ENCODE data around the gene CDK8.
A peak's percentile ranks its signal among the peaks of the same experiment; 100 is the strongest.
"Not testable (repeated sequence)": the region's sequence is repeated elsewhere in the genome, so short reads cannot be mapped to it uniquely, and the experiment has no call there.

CDK8 gene

DNA sequence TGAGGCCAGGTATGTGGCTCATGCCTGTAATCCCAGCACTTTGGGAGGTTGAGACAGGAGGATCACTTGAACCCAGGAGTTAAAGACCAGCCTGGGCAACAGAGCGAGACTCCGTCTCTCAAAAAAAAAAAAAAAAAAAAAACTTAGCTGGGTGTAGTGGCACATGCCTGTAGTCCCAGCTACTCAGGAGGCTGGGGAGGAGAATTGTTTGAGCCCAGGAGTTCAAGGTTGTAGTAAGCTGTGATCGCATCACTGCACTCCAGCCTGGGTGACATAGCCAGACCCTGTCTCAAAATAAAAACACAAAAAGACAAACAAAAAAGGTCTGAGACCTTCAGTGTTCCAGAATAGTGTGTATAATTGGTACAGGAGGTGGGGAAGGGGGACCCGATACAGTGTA lies 1.9 kb upstream of the CDK8 start:
- H3K36me3 ChIP-seq (ENCODE audit: control insufficient read depth in 4 of 4, insufficient read depth in 4 of 4, low read length in 3 of 4); POLR2A ChIA-PET; DNase-seq; H3K27ac ChIP-seq (ENCODE audit: insufficient read depth in 1 of 2, low read depth in 1 of 2, low read length in 2 of 2, poor library complexity in 1 of 2, severe bottlenecking in 2 of 2); H3K9me3 ChIP-seq (ENCODE audit: control extremely low read depth in 1 of 5, control insufficient read depth in 4 of 5, insufficient read depth in 2 of 5, low read depth in 1 of 5, low read length in 4 of 5); H3K27me3 ChIP-seq (replicated peaks in 2 of 5; ENCODE audit: control insufficient read depth in 4 of 5, insufficient read depth in 5 of 5, low read length in 4 of 5); H3K4me3 ChIP-seq (ENCODE audit: control insufficient read depth in 1 of 7, extremely low read depth in 1 of 7, insufficient read depth in 4 of 7, low read depth in 2 of 7, low read length in 6 of 7): not testable (repeated sequence)
- CTCF ChIA-PET = interaction anchor here (0.6 kb wide), 1 partner anchor 80 kb away, joined by 3 read pairs; no protein-coding TSS in a partner anchor
- peaks cover 6 to 19% (median 8%) of the 10 kb centered on the region in 4 experiments for H3K4me1 ChIP-seq (ENCODE audit: control extremely low read depth in 1 of 4, control insufficient read depth in 4 of 4, insufficient read depth in 4 of 4, low read length in 3 of 4)
- 92% methylated on average over 2 of the region's 4 CpGs for WGBS (ENCODE audit: insufficient coverage)

DNA sequence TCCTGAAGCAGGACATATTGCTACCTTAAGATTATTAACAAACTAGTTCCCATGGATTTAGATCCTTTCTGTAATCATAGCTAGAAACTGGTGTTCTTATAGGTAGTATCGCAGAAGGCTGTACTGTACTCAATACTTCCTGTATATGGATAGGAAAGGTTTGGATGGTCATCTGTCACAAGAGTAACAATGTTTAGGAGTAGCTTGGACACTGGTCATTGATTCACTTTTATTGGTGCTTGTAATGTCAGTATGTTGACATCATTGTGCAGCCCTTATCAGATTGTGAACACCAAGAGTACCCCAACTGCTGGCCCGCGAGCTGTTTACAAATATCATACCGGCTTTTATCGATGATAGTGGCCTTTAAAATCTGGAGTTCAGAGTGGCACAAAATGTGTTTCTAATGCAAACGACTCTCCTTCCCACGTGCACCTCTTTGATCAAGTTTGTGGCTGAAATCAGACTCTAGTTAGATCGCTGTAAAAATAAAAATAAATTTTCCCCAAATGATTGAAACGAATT lies 605 bp upstream of the CDK8 start:
- Histone ChIP-seq H3K36me3 (ENCODE audit: control insufficient read depth in 4 of 4, insufficient read depth in 4 of 4, low read length in 3 of 4) (no peaks in the 10 kb centered on the region), H3K27me3 (replicated peaks in 2 of 5; ENCODE audit: control insufficient read depth in 4 of 5, insufficient read depth in 5 of 5, low read length in 4 of 5) (no peaks in the 10 kb centered on the region), H3K9me3 (ENCODE audit: control extremely low read depth in 1 of 5, control insufficient read depth in 4 of 5, insufficient read depth in 2 of 5, low read depth in 1 of 5, low read length in 4 of 5) (no peaks in the 10 kb centered on the region), H3K27ac (ENCODE audit: insufficient read depth in 1 of 2, low read depth in 1 of 2, low read length in 2 of 2, poor library complexity in 1 of 2, severe bottlenecking in 2 of 2) (peak overlapping the region; percentile 71 to 91), H3K4me3 (ENCODE audit: control insufficient read depth in 1 of 7, extremely low read depth in 1 of 7, insufficient read depth in 4 of 7, low read depth in 2 of 7, low read length in 6 of 7) (peak overlapping the region; percentile 83 to 96 (median 91)), H3K4me1 (ENCODE audit: control extremely low read depth in 1 of 4, control insufficient read depth in 4 of 4, insufficient read depth in 4 of 4, low read length in 3 of 4) (peaks cover 6 to 19% (median 8%) of the 10 kb centered on the region in 4 experiments)
- 58% methylated on average over 8 of the region's 9 CpGs for WGBS (ENCODE audit: insufficient coverage)
- POLR2A ChIA-PET = interaction anchor here (0.6 kb wide), 1 partner anchor 35 kb away, joined by 3 read pairs; no protein-coding TSS in a partner anchor
- DNase-seq = no peak
- CTCF ChIA-PET = interaction anchor here (0.5 kb wide), 1 partner anchor 430 kb away, joined by 3 read pairs; no protein-coding TSS in a partner anchor

DNA sequence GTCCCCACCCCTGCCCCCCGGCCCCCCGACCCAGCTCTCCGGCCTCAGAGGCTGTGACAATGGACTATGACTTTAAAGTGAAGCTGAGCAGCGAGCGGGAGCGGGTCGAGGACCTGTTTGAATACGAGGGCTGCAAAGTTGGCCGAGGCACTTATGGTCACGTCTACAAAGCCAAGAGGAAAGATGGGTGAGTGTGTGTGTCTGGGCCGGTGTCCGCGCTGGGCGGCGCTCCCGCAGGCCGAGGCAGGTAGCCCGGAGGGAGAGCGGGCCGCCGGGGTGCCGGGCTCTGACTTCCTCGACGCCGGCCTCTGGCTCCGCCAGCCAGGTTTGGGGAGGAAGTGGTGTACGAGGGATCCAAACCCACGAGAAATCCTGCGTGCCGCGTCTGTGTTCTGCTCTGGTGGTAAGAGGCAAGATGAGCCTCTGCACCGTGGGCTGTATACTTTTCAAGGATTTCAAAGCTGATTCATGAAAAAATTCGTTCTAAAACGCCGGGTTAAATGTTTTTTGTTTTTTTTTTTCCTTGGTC lies 718 bp downstream of the CDK8 start:
- no peaks in the 10 kb centered on the region for H3K36me3 ChIP-seq (ENCODE audit: control insufficient read depth in 4 of 4, insufficient read depth in 4 of 4, low read length in 3 of 4)
- H3K27me3 ChIP-seq (replicated peaks in 2 of 5; ENCODE audit: control insufficient read depth in 4 of 5, insufficient read depth in 5 of 5, low read length in 4 of 5) = no peaks in the 10 kb centered on the region
- peaks cover 6 to 19% (median 8%) of the 10 kb centered on the region in 4 experiments for H3K4me1 ChIP-seq (ENCODE audit: control extremely low read depth in 1 of 4, control insufficient read depth in 4 of 4, insufficient read depth in 4 of 4, low read length in 3 of 4)
- peak overlapping the region; percentile 83 to 96 (median 91) for H3K4me3 ChIP-seq (ENCODE audit: control insufficient read depth in 1 of 7, extremely low read depth in 1 of 7, insufficient read depth in 4 of 7, low read depth in 2 of 7, low read length in 6 of 7)
- ChIA-PET CTCF (interaction anchor here (1.3 to 1.7 kb wide), 3 partner anchors 14 to 331 kb away, joined by 3 to 4 read pairs (median 4); partner anchors contain the start of gene RNF6), POLR2A (no interaction called here)
- H3K9me3 ChIP-seq (ENCODE audit: control extremely low read depth in 1 of 5, control insufficient read depth in 4 of 5, insufficient read depth in 2 of 5, low read depth in 1 of 5, low read length in 4 of 5) = no peaks in the 10 kb centered on the region
- 0% methylated on average over 35 of the region's 35 CpGs for WGBS (ENCODE audit: insufficient coverage)
- H3K27ac ChIP-seq (ENCODE audit: insufficient read depth in 1 of 2, low read depth in 1 of 2, low read length in 2 of 2, poor library complexity in 1 of 2, severe bottlenecking in 2 of 2) = peak overlapping the region; percentile 18 to 91
- DNase-seq = peak; percentile 51 to 85 (median 78)

DNA sequence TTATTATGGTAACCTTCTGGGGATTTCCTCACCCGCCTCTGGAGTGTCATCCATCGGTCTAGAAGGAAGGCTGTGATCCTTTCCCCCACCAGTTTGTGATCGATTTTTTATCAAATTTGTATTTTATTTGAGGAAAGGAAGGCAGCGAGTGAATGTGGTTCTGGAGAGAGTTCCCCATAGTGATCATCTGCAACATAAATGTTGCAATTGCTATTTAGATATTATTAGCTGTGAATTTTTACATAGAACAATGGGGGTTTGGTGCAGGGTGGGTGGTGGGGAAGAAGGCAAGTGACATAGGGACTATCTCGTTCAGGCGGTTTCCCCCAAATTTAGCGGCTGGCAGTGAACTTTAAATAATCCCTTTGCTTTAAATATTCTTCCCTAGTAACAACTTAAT lies 1.2 kb downstream of the CDK8 start:
- H3K4me3 ChIP-seq (ENCODE audit: control insufficient read depth in 1 of 7, extremely low read depth in 1 of 7, insufficient read depth in 4 of 7, low read depth in 2 of 7, low read length in 6 of 7) = peak overlapping the region; percentile 83 to 96 (median 91)
- DNase-seq = peak in 1 of 3 donors; percentile 9
- 0% methylated on average over 1 of the region's 7 CpGs for WGBS (ENCODE audit: insufficient coverage)
- no peaks in the 10 kb centered on the region for H3K9me3 ChIP-seq (ENCODE audit: control extremely low read depth in 1 of 5, control insufficient read depth in 4 of 5, insufficient read depth in 2 of 5, low read depth in 1 of 5, low read length in 4 of 5)
- ChIA-PET POLR2A (interaction anchor here (0.9 kb wide), 1 partner anchor 33 kb away, joined by 5 read pairs; the partner anchor contains the start of gene RNF6), CTCF (interaction anchor here (1.2 to 1.7 kb wide), 5 partner anchors 11 to 330 kb away, joined by 3 to 4 read pairs (median 3); partner anchors contain the start of gene RNF6)
- H3K4me1 ChIP-seq (ENCODE audit: control extremely low read depth in 1 of 4, control insufficient read depth in 4 of 4, insufficient read depth in 4 of 4, low read length in 3 of 4) = peaks cover 6 to 19% (median 8%) of the 10 kb centered on the region in 4 experiments
- H3K36me3 ChIP-seq (ENCODE audit: control insufficient read depth in 4 of 4, insufficient read depth in 4 of 4, low read length in 3 of 4) = no peaks in the 10 kb centered on the region
- H3K27ac ChIP-seq (ENCODE audit: insufficient read depth in 1 of 2, low read depth in 1 of 2, low read length in 2 of 2, poor library complexity in 1 of 2, severe bottlenecking in 2 of 2) = peak overlapping the region; percentile 18 to 91
- no peaks in the 10 kb centered on the region for H3K27me3 ChIP-seq (replicated peaks in 2 of 5; ENCODE audit: control insufficient read depth in 4 of 5, insufficient read depth in 5 of 5, low read length in 4 of 5)

DNA sequence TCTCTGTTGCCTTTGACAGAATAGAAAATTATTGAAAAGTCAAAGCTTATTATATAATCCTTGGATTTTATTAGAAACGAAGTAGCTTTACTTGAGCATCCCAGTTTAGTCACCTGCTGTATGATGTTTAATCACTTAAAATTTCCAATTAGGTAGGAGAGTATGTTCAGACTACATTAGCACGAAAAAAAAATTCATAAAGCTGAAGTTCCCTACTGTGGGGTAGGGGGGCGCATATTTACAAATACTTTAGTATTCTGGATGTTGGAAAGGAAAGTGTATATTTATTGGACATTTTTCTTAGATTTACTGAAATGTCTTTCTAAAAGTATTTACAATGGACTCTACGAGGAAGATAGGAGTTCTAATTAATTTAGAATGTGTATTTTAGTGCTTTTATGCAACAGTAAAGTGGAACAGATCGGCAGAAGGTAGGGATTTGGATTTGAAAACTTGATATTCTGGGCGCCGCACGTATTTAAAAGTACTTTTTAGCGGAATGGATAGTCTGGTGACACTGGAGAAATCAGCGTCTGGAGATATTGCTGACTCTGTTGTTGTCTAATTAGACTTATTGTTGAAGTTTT lies 1.9 kb downstream of the CDK8 start:
- ChIA-PET CTCF (interaction anchor here (1.2 to 1.7 kb wide), 7 partner anchors 11 to 330 kb away, joined by 3 to 4 read pairs (median 4); partner anchors contain the start of gene RNF6), POLR2A (interaction anchor here (0.9 kb wide), 1 partner anchor 34 kb away, joined by 5 read pairs; the partner anchor contains the start of gene RNF6)
- peaks cover 6 to 19% (median 8%) of the 10 kb centered on the region in 4 experiments for H3K4me1 ChIP-seq (ENCODE audit: control extremely low read depth in 1 of 4, control insufficient read depth in 4 of 4, insufficient read depth in 4 of 4, low read length in 3 of 4)
- peak; percentile 46 to 63 (median 54) for DNase-seq
- H3K4me3 ChIP-seq (ENCODE audit: control insufficient read depth in 1 of 7, extremely low read depth in 1 of 7, insufficient read depth in 4 of 7, low read depth in 2 of 7, low read length in 6 of 7) = peak overlapping the region in 6 of 7 experiments; percentile 83 to 95 (median 90)
- H3K9me3 ChIP-seq (ENCODE audit: control extremely low read depth in 1 of 5, control insufficient read depth in 4 of 5, insufficient read depth in 2 of 5, low read depth in 1 of 5, low read length in 4 of 5) = no peaks in the 10 kb centered on the region
- no peaks in the 10 kb centered on the region for H3K36me3 ChIP-seq (ENCODE audit: control insufficient read depth in 4 of 4, insufficient read depth in 4 of 4, low read length in 3 of 4)
- peak overlapping the region in 1 of 2 experiments; percentile 91 for H3K27ac ChIP-seq (ENCODE audit: insufficient read depth in 1 of 2, low read depth in 1 of 2, low read length in 2 of 2, poor library complexity in 1 of 2, severe bottlenecking in 2 of 2)
- 88% methylated on average over 6 of the region's 10 CpGs for WGBS (ENCODE audit: insufficient coverage)
- no peaks in the 10 kb centered on the region for H3K27me3 ChIP-seq (replicated peaks in 2 of 5; ENCODE audit: control insufficient read depth in 4 of 5, insufficient read depth in 5 of 5, low read length in 4 of 5)

DNA sequence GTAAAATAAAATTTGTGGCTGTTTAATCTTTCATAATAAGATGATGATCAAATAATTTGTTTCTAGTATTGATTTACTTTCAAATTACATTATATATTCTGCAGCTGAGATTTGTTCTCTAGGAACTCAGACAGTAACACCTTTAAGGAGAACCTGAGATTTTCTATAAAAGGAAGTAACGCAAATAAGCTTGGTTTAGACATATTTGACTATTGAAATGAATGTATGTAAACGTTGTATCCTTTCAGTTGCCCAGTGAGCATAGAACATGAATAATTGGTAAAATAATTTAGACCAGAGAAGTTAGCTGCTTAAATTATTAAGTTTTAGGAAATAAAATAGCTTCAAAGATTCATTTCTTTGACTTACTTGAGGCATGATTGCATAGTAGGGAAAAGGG lies 3.1 kb downstream of the CDK8 start:
- DNase-seq = no peak
- Histone ChIP-seq H3K9me3 (ENCODE audit: control extremely low read depth in 1 of 5, control insufficient read depth in 4 of 5, insufficient read depth in 2 of 5, low read depth in 1 of 5, low read length in 4 of 5) (no peaks in the 10 kb centered on the region), H3K4me1 (ENCODE audit: control extremely low read depth in 1 of 4, control insufficient read depth in 4 of 4, insufficient read depth in 4 of 4, low read length in 3 of 4) (peaks cover 6 to 19% (median 8%) of the 10 kb centered on the region in 4 experiments), H3K27me3 (replicated peaks in 2 of 5; ENCODE audit: control insufficient read depth in 4 of 5, insufficient read depth in 5 of 5, low read length in 4 of 5) (no peaks in the 10 kb centered on the region), H3K36me3 (ENCODE audit: control insufficient read depth in 4 of 4, insufficient read depth in 4 of 4, low read length in 3 of 4) (no peaks in the 10 kb centered on the region), H3K27ac (ENCODE audit: insufficient read depth in 1 of 2, low read depth in 1 of 2, low read length in 2 of 2, poor library complexity in 1 of 2, severe bottlenecking in 2 of 2) (no peak overlapping the region), H3K4me3 (ENCODE audit: control insufficient read depth in 1 of 7, extremely low read depth in 1 of 7, insufficient read depth in 4 of 7, low read depth in 2 of 7, low read length in 6 of 7) (no peak overlapping the region)
- POLR2A ChIA-PET = no interaction called here
- WGBS (ENCODE audit: insufficient coverage) = 100% methylated on average over 1 of the region's 2 CpGs
- CTCF ChIA-PET = no interaction called here

DNA sequence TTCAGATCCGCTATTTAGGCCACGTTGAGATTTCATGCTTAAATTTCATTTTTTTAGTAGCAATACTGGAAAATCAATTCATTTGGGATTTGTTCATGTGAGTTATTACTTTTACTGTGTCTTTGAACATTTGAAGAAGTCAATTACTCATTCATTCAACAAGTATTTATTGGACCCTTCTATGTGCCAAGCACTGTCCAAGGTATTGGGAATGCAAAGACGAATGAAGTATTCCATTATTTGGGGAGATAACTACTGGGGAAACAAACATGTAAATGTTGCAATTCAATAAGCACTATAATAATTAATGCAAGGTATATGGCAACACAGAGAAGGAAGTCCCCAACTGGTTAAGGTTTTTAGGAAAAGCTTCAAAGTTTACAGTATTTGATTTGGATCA lies 5.7 kb downstream of the CDK8 start:
- Histone ChIP-seq H3K4me1 (ENCODE audit: control extremely low read depth in 1 of 4, control insufficient read depth in 4 of 4, insufficient read depth in 4 of 4, low read length in 3 of 4) (peaks cover 6 to 16% (median 8%) of the 10 kb centered on the region in 4 experiments), H3K9me3 (ENCODE audit: control extremely low read depth in 1 of 5, control insufficient read depth in 4 of 5, insufficient read depth in 2 of 5, low read depth in 1 of 5, low read length in 4 of 5) (peaks cover 0 to 2% (median 0%) of the 10 kb centered on the region in 5 experiments), H3K27ac (ENCODE audit: insufficient read depth in 1 of 2, low read depth in 1 of 2, low read length in 2 of 2, poor library complexity in 1 of 2, severe bottlenecking in 2 of 2) (no peak overlapping the region), H3K36me3 (ENCODE audit: control insufficient read depth in 4 of 4, insufficient read depth in 4 of 4, low read length in 3 of 4) (no peaks in the 10 kb centered on the region), H3K4me3 (ENCODE audit: control insufficient read depth in 1 of 7, extremely low read depth in 1 of 7, insufficient read depth in 4 of 7, low read depth in 2 of 7, low read length in 6 of 7) (no peak overlapping the region), H3K27me3 (replicated peaks in 2 of 5; ENCODE audit: control insufficient read depth in 4 of 5, insufficient read depth in 5 of 5, low read length in 4 of 5) (no peaks in the 10 kb centered on the region)
- CTCF ChIA-PET = no interaction called here
- WGBS (ENCODE audit: insufficient coverage) = no CpG with 5 or more reads among the region's 3 CpGs
- POLR2A ChIA-PET = no interaction called here
- DNase-seq = no peak
